WTC11 (cell line): ENCODE results near the gene FAM227B. TPM values are rescaled to one million over a fixed set of nuclear protein-coding genes. Genes with fewer than 3 reads are reported as not detected.
A peak's percentile ranks its signal among the peaks of the same experiment; 100 is the strongest.

Experiments used
- ATAC-seq: fragments of 200-7000 bp; cut with Tn5 transposase; 2 replicates; pipeline ENCODE4 v1.10.0; 2021; ENCODE audit warnings: mild to moderate bottlenecking, moderate library complexity
- CTCF ChIA-PET: fragments of 300-600 bp; sonication (Branson Sonifier 250); formaldehyde crosslinking; loops from one replicate; lab custom pipeline; 2021; ENCODE audit warnings: antibody characterized with exemption; lab: Charles Lee
- POLR2A ChIA-PET: fragments of 350-600 bp; sonication (Branson Sonifier 250); formaldehyde crosslinking; loops from one replicate; lab custom pipeline; 2021; ENCODE audit warnings: antibody characterized with exemption; lab: Charles Lee
- DNase-seq: peaks from one replicate; pipeline ENCODE4 v3.0.0; 2021; ENCODE audit warnings: low spot score
- H3K27ac Mint-ChIP-seq: 2 replicates; pipeline ENCODE4 v1.8.0; 2021; ENCODE audit warnings: mixed read lengths
- H3K27me3 Mint-ChIP-seq: 2 replicates; pipeline ENCODE4 v1.8.0; 2021; ENCODE audit warnings: low read depth, mild to moderate bottlenecking, moderate library complexity, mixed read lengths
- H3K36me3 Mint-ChIP-seq: 2 replicates; pipeline ENCODE4 v1.8.0; 2021; ENCODE audit warnings: mixed read lengths
- H3K4me1 Mint-ChIP-seq: 2 replicates; pipeline ENCODE4 v1.8.0; 2022; ENCODE audit warnings: mixed read lengths
- H3K4me3 Mint-ChIP-seq: 2 replicates; pipeline ENCODE4 v1.8.0; 2021; ENCODE audit warnings: mild to moderate bottlenecking, moderate library complexity, mixed read lengths
- H3K9me3 Mint-ChIP-seq: 2 replicates; pipeline ENCODE4 v1.8.0; 2021; ENCODE audit warnings: mixed read lengths
- AFF4 ChIP-seq: sonication (generic); formaldehyde crosslinking; IDR thresholded peaks from 2 replicates; pipeline ENCODE4 v1.8.1; 2023; ENCODE audit warnings: mild to moderate bottlenecking, missing genetic modification reagents, borderline replicate concordance
- AR ChIP-seq: fragments of 250-450 bp; sonication (Bioruptor Pico); IDR thresholded peaks from 2 replicates; pipeline ENCODE4 v1.9.0; 2021; ENCODE audit warnings: mild to moderate bottlenecking
- CDX4 ChIP-seq: fragments of 250-450 bp; sonication (Bioruptor Pico); IDR thresholded peaks from 2 replicates; pipeline ENCODE4 v1.9.0; 2021; ENCODE audit warnings: moderate library complexity, mild to moderate bottlenecking, inconsistent platforms, borderline replicate concordance
- ESRRA ChIP-seq: sonication (generic); formaldehyde crosslinking; IDR thresholded peaks from 2 replicates; pipeline ENCODE4 v1.8.1; 2022; ENCODE audit warnings: mild to moderate bottlenecking, missing genetic modification reagents, borderline replicate concordance
- ETV6 ChIP-seq: sonication (generic); formaldehyde crosslinking; IDR thresholded peaks from 2 replicates; pipeline ENCODE4 v1.8.1; 2022; ENCODE audit warnings: mild to moderate bottlenecking, missing genetic modification reagents
- GABPB1 ChIP-seq: sonication (generic); formaldehyde crosslinking; IDR thresholded peaks from 2 replicates; pipeline ENCODE4 v1.8.1; 2023; ENCODE audit warnings: mild to moderate bottlenecking, missing genetic modification reagents
- IRF2 ChIP-seq: sonication (generic); formaldehyde crosslinking; IDR thresholded peaks from 2 replicates; pipeline ENCODE4 v1.8.0; 2022; ENCODE audit warnings: low read depth, missing genetic modification reagents, borderline replicate concordance
- JAZF1 ChIP-seq: fragments of 250-450 bp; sonication (Bioruptor Pico); IDR thresholded peaks from 2 replicates; pipeline ENCODE4 v1.9.0; 2021; ENCODE audit warnings: moderate library complexity, mild to moderate bottlenecking, inconsistent platforms
- KAT7 ChIP-seq: sonication (generic); formaldehyde crosslinking; IDR thresholded peaks from 2 replicates; pipeline ENCODE4 v1.8.1; 2023; ENCODE audit warnings: missing genetic modification reagents, mild to moderate bottlenecking, borderline replicate concordance
- MAX ChIP-seq: sonication (generic); formaldehyde crosslinking; IDR thresholded peaks from 2 replicates; pipeline ENCODE4 v1.8.0; 2022; ENCODE audit warnings: mild to moderate bottlenecking, missing genetic modification reagents
- NFATC4 ChIP-seq: fragments of 250-450 bp; sonication (Bioruptor Pico); IDR thresholded peaks from 2 replicates; pipeline ENCODE4 v1.9.0; 2021; ENCODE audit warnings: mild to moderate bottlenecking
- OVOL2 ChIP-seq: fragments of 250-450 bp; sonication (Bioruptor Pico); IDR thresholded peaks from 2 replicates; pipeline ENCODE4 v1.9.0; 2021; ENCODE audit warnings: mild to moderate bottlenecking, borderline replicate concordance
- PREB ChIP-seq: sonication (generic); formaldehyde crosslinking; IDR thresholded peaks from 2 replicates; pipeline ENCODE4 v1.8.1; 2022; ENCODE audit warnings: mild to moderate bottlenecking, missing genetic modification reagents, moderate library complexity, borderline replicate concordance
- SMAD3 ChIP-seq: sonication (generic); formaldehyde crosslinking; IDR thresholded peaks from 2 replicates; pipeline ENCODE4 v1.8.0; 2022; ENCODE audit warnings: missing genetic modification reagents, mild to moderate bottlenecking, borderline replicate concordance
- STAT6 ChIP-seq: sonication (generic); formaldehyde crosslinking; conservative IDR thresholded peaks from 2 replicates; pipeline ENCODE4 v1.8.1; 2023; ENCODE audit warnings: mild to moderate bottlenecking, low read depth, missing genetic modification reagents, moderate library complexity
- ZBTB43 ChIP-seq: sonication (generic); formaldehyde crosslinking; IDR thresholded peaks from 2 replicates; pipeline ENCODE4 v1.8.1; 2023; ENCODE audit warnings: mild to moderate bottlenecking, missing genetic modification reagents
- ZNF121 ChIP-seq: sonication (generic); formaldehyde crosslinking; IDR thresholded peaks from 2 replicates; pipeline ENCODE4 v1.8.0; 2023; ENCODE audit warnings: missing genetic modification reagents
- ZNF219 ChIP-seq: sonication (generic); formaldehyde crosslinking; IDR thresholded peaks from 2 replicates; pipeline ENCODE4 v1.8.0; 2023; ENCODE audit warnings: missing genetic modification reagents, mild to moderate bottlenecking, borderline replicate concordance
- ZNF416 ChIP-seq: fragments of 250-450 bp; sonication (Bioruptor Pico); IDR thresholded peaks from 2 replicates; pipeline ENCODE4 v1.9.0; 2021; ENCODE audit warnings: mild to moderate bottlenecking, inconsistent platforms
- ZNF423 ChIP-seq: fragments of 250-450 bp; sonication (Bioruptor Pico); IDR thresholded peaks from 2 replicates; pipeline ENCODE4 v2.1.2; 2022; ENCODE audit warnings: mild to moderate bottlenecking, moderate library complexity
- ZNF512 ChIP-seq: sonication (generic); formaldehyde crosslinking; IDR thresholded peaks from 2 replicates; pipeline ENCODE4 v1.8.1; 2022; ENCODE audit warnings: missing genetic modification reagents, borderline replicate concordance
- total RNA-seq: library from RNA; stranded (reverse); gene quantifications from 3 replicates; pipeline ENCODE4 v1.2.3, GENCODE V29; 2021

FAM227B gene
- total RNA-seq, 1 experiment from 2014 or later: 6.8 TPM

- no peak for TF ChIP-seq ZNF512 (CRISPR knock-in tag)
- no peak for TF ChIP-seq JAZF1 (CRISPR knock-in tag)
- TF ChIP-seq NFATC4 (CRISPR knock-in tag): no peak
- TF ChIP-seq GABPB1 (CRISPR knock-in tag): peak; percentile 91
- peak; percentile 91 for TF ChIP-seq SMAD3 (CRISPR knock-in tag)
- TF ChIP-seq STAT6 (CRISPR knock-in tag): no peak
- no peak for TF ChIP-seq AR (CRISPR knock-in tag)
- no peak for TF ChIP-seq OVOL2 (CRISPR knock-in tag)
Observed at GRCh38 chr15:49620658-49621368, at the start of gene FAM227B, which contains the start of gene DTWD1 (continued).

GRCh38 chr15:49669288-49669687 lies 48.7 kb upstream of the FAM227B start:
- ChIA-PET POLR2A (no interaction called here), CTCF (no interaction called here)
- no peaks in the 10 kb centered on the region for H3K27me3 Mint-ChIP-seq
- no peak for DNase-seq
- no peaks in the 10 kb centered on the region for H3K9me3 Mint-ChIP-seq
- H3K4me3 Mint-ChIP-seq: no peak overlapping the region
- H3K27ac Mint-ChIP-seq: no peak overlapping the region
- peaks cover 20% of the 10 kb centered on the region for H3K4me1 Mint-ChIP-seq
- no peaks in the 10 kb centered on the region for H3K36me3 Mint-ChIP-seq
- peak; percentile 82 for ATAC-seq
- TF ChIP-seq AFF4 (CRISPR knock-in tag): no peak
- no peak for TF ChIP-seq ZNF121 (CRISPR knock-in tag)
- no peak for TF ChIP-seq KAT7 (CRISPR knock-in tag)
- TF ChIP-seq ZNF219 (CRISPR knock-in tag): no peak
- no peak for TF ChIP-seq MAX
- TF ChIP-seq ZNF416: no peak
- no peak for TF ChIP-seq CDX4 (CRISPR knock-in tag)
- no peak for TF ChIP-seq ESRRA (CRISPR knock-in tag)
- TF ChIP-seq ZNF423 (CRISPR knock-in tag): no peak
- no peak for TF ChIP-seq IRF2 (CRISPR knock-in tag)
- TF ChIP-seq ETV6 (CRISPR knock-in tag): no peak
- TF ChIP-seq PREB (CRISPR knock-in tag): no peak
- no peak for TF ChIP-seq ZBTB43 (CRISPR knock-in tag)
